ENCODE results near the gene ABLIM3.

Gene ABLIM3

GRCh38 chr5:149118463-149118862, 22.8 kb upstream of the ABLIM3 start:
- H3K27ac ChIP-seq (ENCODE audit: low read length): no peak overlapping the region
- no peak overlapping the region for H3K9ac ChIP-seq (ENCODE audit: low read length in 2 of 2)
- peaks cover 0 to 3% of the 10 kb centered on the region in 2 donors for H3K9me3 ChIP-seq (ENCODE audit: control insufficient read depth in 2 of 2, low read length in 2 of 2)
- peaks cover 0 to 6% of the 10 kb centered on the region in 2 donors for H3K27me3 ChIP-seq (ENCODE audit: control insufficient read depth in 1 of 2, insufficient read depth in 2 of 2, low read length in 2 of 2)
- H3K4me1 ChIP-seq (ENCODE audit: control insufficient read depth, insufficient read depth, low read length): no peaks in the 10 kb centered on the region
- no peaks in the 10 kb centered on the region for H3K36me3 ChIP-seq (ENCODE audit: control insufficient read depth in 2 of 2, insufficient read depth in 2 of 2, low read length in 2 of 2)
- H3K4me3 ChIP-seq (ENCODE audit: low read length in 2 of 2): no peak overlapping the region

- H3K4me1 ChIP-seq (ENCODE audit: control insufficient read depth, insufficient read depth, low read length): no peaks in the 10 kb centered on the region
- H3K9me3 ChIP-seq (ENCODE audit: control insufficient read depth in 2 of 2, low read length in 2 of 2): peaks cover 0 to 3% of the 10 kb centered on the region in 2 donors
- no peaks in the 10 kb centered on the region for H3K36me3 ChIP-seq (ENCODE audit: control insufficient read depth in 2 of 2, insufficient read depth in 2 of 2, low read length in 2 of 2)
- no peak overlapping the region for H3K4me3 ChIP-seq (ENCODE audit: low read length in 2 of 2)
- no peak overlapping the region for H3K9ac ChIP-seq (ENCODE audit: low read length in 2 of 2)
- peaks cover 0 to 4% of the 10 kb centered on the region in 2 donors for H3K27me3 ChIP-seq (ENCODE audit: control insufficient read depth in 1 of 2, insufficient read depth in 2 of 2, low read length in 2 of 2)
- H3K27ac ChIP-seq (ENCODE audit: low read length): no peak overlapping the region
These were observed 20.1 kb upstream of the ABLIM3 start for GRCh38 chr5:149121145-149121544.

- Histone ChIP-seq H3K27ac (ENCODE audit: low read length) (no peak overlapping the region), H3K9me3 (ENCODE audit: control insufficient read depth in 2 of 2, low read length in 2 of 2) (peaks cover 0 to 3% of the 10 kb centered on the region in 2 donors), H3K27me3 (ENCODE audit: control insufficient read depth in 1 of 2, insufficient read depth in 2 of 2, low read length in 2 of 2) (peaks cover 0 to 4% of the 10 kb centered on the region in 2 donors), H3K9ac (ENCODE audit: low read length in 2 of 2) (no peak overlapping the region), H3K4me1 (ENCODE audit: control insufficient read depth, insufficient read depth, low read length) (no peaks in the 10 kb centered on the region), H3K36me3 (ENCODE audit: control insufficient read depth in 2 of 2, insufficient read depth in 2 of 2, low read length in 2 of 2) (no peaks in the 10 kb centered on the region), H3K4me3 (ENCODE audit: low read length in 2 of 2) (no peak overlapping the region)
These were observed 18.1 kb upstream of the ABLIM3 start for GRCh38 chr5:149123211-149123610.

GRCh38 chr5:149125386-149125891, 15.9 kb upstream of the ABLIM3 start:
- H3K27me3 ChIP-seq (ENCODE audit: control insufficient read depth in 1 of 2, insufficient read depth in 2 of 2, low read length in 2 of 2): peaks cover 0 to 5% of the 10 kb centered on the region in 2 donors
- no peak overlapping the region for H3K4me3 ChIP-seq (ENCODE audit: low read length in 2 of 2)
- H3K27ac ChIP-seq (ENCODE audit: low read length): no peak overlapping the region
- H3K36me3 ChIP-seq (ENCODE audit: control insufficient read depth in 2 of 2, insufficient read depth in 2 of 2, low read length in 2 of 2): no peaks in the 10 kb centered on the region
- peaks cover 0 to 3% of the 10 kb centered on the region in 2 donors for H3K9me3 ChIP-seq (ENCODE audit: control insufficient read depth in 2 of 2, low read length in 2 of 2)
- no peak overlapping the region for H3K9ac ChIP-seq (ENCODE audit: low read length in 2 of 2)
- H3K4me1 ChIP-seq (ENCODE audit: control insufficient read depth, insufficient read depth, low read length): no peaks in the 10 kb centered on the region

GRCh38 chr5:149126906-149127305, 14.4 kb upstream of the ABLIM3 start:
- Histone ChIP-seq H3K4me3 (ENCODE audit: low read length in 2 of 2) (no peak overlapping the region), H3K36me3 (ENCODE audit: control insufficient read depth in 2 of 2, insufficient read depth in 2 of 2, low read length in 2 of 2) (no peaks in the 10 kb centered on the region), H3K4me1 (ENCODE audit: control insufficient read depth, insufficient read depth, low read length) (no peaks in the 10 kb centered on the region), H3K9ac (ENCODE audit: low read length in 2 of 2) (no peak overlapping the region), H3K27ac (ENCODE audit: low read length) (no peak overlapping the region), H3K27me3 (ENCODE audit: control insufficient read depth in 1 of 2, insufficient read depth in 2 of 2, low read length in 2 of 2) (peaks cover 0 to 4% of the 10 kb centered on the region in 2 donors), H3K9me3 (ENCODE audit: control insufficient read depth in 2 of 2, low read length in 2 of 2) (peaks cover 0 to 3% of the 10 kb centered on the region in 2 donors)

- H3K36me3 ChIP-seq (ENCODE audit: control insufficient read depth in 2 of 2, insufficient read depth in 2 of 2, low read length in 2 of 2): no peaks in the 10 kb centered on the region
- H3K27ac ChIP-seq (ENCODE audit: low read length): no peak overlapping the region
- H3K9me3 ChIP-seq (ENCODE audit: control insufficient read depth in 2 of 2, low read length in 2 of 2): peaks cover 0 to 3% of the 10 kb centered on the region in 2 donors
- no peak overlapping the region for H3K4me3 ChIP-seq (ENCODE audit: low read length in 2 of 2)
- H3K27me3 ChIP-seq (ENCODE audit: control insufficient read depth in 1 of 2, insufficient read depth in 2 of 2, low read length in 2 of 2): peaks cover 0 to 4% of the 10 kb centered on the region in 2 donors
- no peaks in the 10 kb centered on the region for H3K4me1 ChIP-seq (ENCODE audit: control insufficient read depth, insufficient read depth, low read length)
- no peak overlapping the region for H3K9ac ChIP-seq (ENCODE audit: low read length in 2 of 2)
These were observed 13.8 kb upstream of the ABLIM3 start for GRCh38 chr5:149127394-149127955.

- peaks cover 0 to 4% of the 10 kb centered on the region in 2 donors for H3K27me3 ChIP-seq (ENCODE audit: control insufficient read depth in 1 of 2, insufficient read depth in 2 of 2, low read length in 2 of 2)
- no peaks in the 10 kb centered on the region for H3K36me3 ChIP-seq (ENCODE audit: control insufficient read depth in 2 of 2, insufficient read depth in 2 of 2, low read length in 2 of 2)
- no peaks in the 10 kb centered on the region for H3K4me1 ChIP-seq (ENCODE audit: control insufficient read depth, insufficient read depth, low read length)
- no peaks in the 10 kb centered on the region for H3K9me3 ChIP-seq (ENCODE audit: control insufficient read depth in 2 of 2, low read length in 2 of 2)
- no peak overlapping the region for H3K27ac ChIP-seq (ENCODE audit: low read length)
- no peak overlapping the region for H3K9ac ChIP-seq (ENCODE audit: low read length in 2 of 2)
- H3K4me3 ChIP-seq (ENCODE audit: low read length in 2 of 2): no peak overlapping the region
These were observed 13.0 kb upstream of the ABLIM3 start for GRCh38 chr5:149128023-149128875.

GRCh38 chr5:149129181-149129580, 12.1 kb upstream of the ABLIM3 start:
- Histone ChIP-seq H3K4me3 (ENCODE audit: low read length in 2 of 2) (no peak overlapping the region), H3K27me3 (ENCODE audit: control insufficient read depth in 1 of 2, insufficient read depth in 2 of 2, low read length in 2 of 2) (peaks cover 0 to 6% of the 10 kb centered on the region in 2 donors), H3K27ac (ENCODE audit: low read length) (no peak overlapping the region), H3K36me3 (ENCODE audit: control insufficient read depth in 2 of 2, insufficient read depth in 2 of 2, low read length in 2 of 2) (no peaks in the 10 kb centered on the region), H3K9me3 (ENCODE audit: control insufficient read depth in 2 of 2, low read length in 2 of 2) (no peaks in the 10 kb centered on the region), H3K9ac (ENCODE audit: low read length in 2 of 2) (no peak overlapping the region), H3K4me1 (ENCODE audit: control insufficient read depth, insufficient read depth, low read length) (no peaks in the 10 kb centered on the region)

- H3K9me3 ChIP-seq (ENCODE audit: control insufficient read depth in 2 of 2, low read length in 2 of 2): no peaks in the 10 kb centered on the region
- H3K27me3 ChIP-seq (ENCODE audit: control insufficient read depth in 1 of 2, insufficient read depth in 2 of 2, low read length in 2 of 2): peaks cover 1 to 6% of the 10 kb centered on the region in 2 donors
- no peak overlapping the region for H3K9ac ChIP-seq (ENCODE audit: low read length in 2 of 2)
- H3K4me3 ChIP-seq (ENCODE audit: low read length in 2 of 2): no peak overlapping the region
- no peak overlapping the region for H3K27ac ChIP-seq (ENCODE audit: low read length)
- H3K4me1 ChIP-seq (ENCODE audit: control insufficient read depth, insufficient read depth, low read length): no peaks in the 10 kb centered on the region
- H3K36me3 ChIP-seq (ENCODE audit: control insufficient read depth in 2 of 2, insufficient read depth in 2 of 2, low read length in 2 of 2): no peaks in the 10 kb centered on the region
These were observed 11.0 kb upstream of the ABLIM3 start for GRCh38 chr5:149130121-149130914.

GRCh38 chr5:149132474-149132873, 8.8 kb upstream of the ABLIM3 start:
- Histone ChIP-seq H3K27me3 (ENCODE audit: control insufficient read depth in 1 of 2, insufficient read depth in 2 of 2, low read length in 2 of 2) (peaks cover 6 to 12% of the 10 kb centered on the region in 2 donors), H3K4me1 (ENCODE audit: control insufficient read depth, insufficient read depth, low read length) (no peaks in the 10 kb centered on the region), H3K9ac (ENCODE audit: low read length in 2 of 2) (no peak overlapping the region), H3K36me3 (ENCODE audit: control insufficient read depth in 2 of 2, insufficient read depth in 2 of 2, low read length in 2 of 2) (no peaks in the 10 kb centered on the region), H3K27ac (ENCODE audit: low read length) (no peak overlapping the region), H3K9me3 (ENCODE audit: control insufficient read depth in 2 of 2, low read length in 2 of 2) (no peaks in the 10 kb centered on the region), H3K4me3 (ENCODE audit: low read length in 2 of 2) (no peak overlapping the region)

Measured in stomach smooth muscle (tissue), 2 donors.